ENCODE measurements around the gene GDAP2. TPM values are rescaled to one million over a fixed set of nuclear protein-coding genes. Genes with fewer than 3 reads are reported as not detected.
A peak's percentile ranks its signal among the peaks of the same experiment; 100 is the strongest.

Gene GDAP2
- total and polyA plus RNA-seq, 4 donors: 5.1 to 52.2 (median 17.2) TPM

DNA sequence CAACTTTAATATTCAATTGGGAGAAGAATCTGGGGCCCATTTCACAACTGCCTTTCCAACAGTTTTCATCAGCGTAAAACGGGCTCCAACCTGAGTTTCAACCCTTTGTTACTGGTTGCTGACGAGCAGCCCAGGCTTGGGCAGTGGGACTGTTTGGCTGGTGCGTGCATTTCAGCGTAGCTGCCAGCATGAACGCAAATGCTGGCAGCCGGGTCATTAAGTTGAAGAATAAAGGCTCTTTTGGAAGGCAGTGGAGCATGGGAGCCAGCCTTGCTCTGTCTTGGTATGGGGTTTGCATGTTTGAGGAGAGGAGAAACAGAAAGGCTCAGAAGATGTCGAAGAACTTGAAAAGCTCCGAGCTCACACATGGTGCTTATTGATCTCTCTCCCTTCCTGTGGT lies 40.8 kb upstream of the GDAP2 start:
- DNase-seq (no peak), ATAC-seq (ENCODE audit: insufficient read depth, low FRiP score) (no peak)
- Histone ChIP-seq H3K27me3 (ENCODE audit: control insufficient read depth in 3 of 3, insufficient read depth in 3 of 3, low read length in 2 of 3) (no peaks in the 10 kb centered on the region), H3K27ac (ENCODE audit: low read depth in 1 of 2, low read length in 1 of 2) (no peak overlapping the region), H3K4me3 (no peak overlapping the region), H3K9me3 (ENCODE audit: control insufficient read depth in 4 of 4, insufficient read depth in 3 of 4, low read length in 3 of 4) (no peaks in the 10 kb centered on the region), H3K4me1 (ENCODE audit: control insufficient read depth in 5 of 5, insufficient read depth in 5 of 5, low read length in 5 of 5) (peaks cover 0 to 6% (median 0%) of the 10 kb centered on the region in 5 donors), H3K9ac (ENCODE audit: insufficient read depth in 1 of 2, low read length in 2 of 2) (no peak overlapping the region), H3K36me3 (ENCODE audit: control insufficient read depth in 4 of 4, insufficient read depth in 4 of 4, low read length in 4 of 4) (no peaks in the 10 kb centered on the region)
- no peak for TF ChIP-seq CTCF (IDR thresholded peaks at IDR 0.05; ENCODE audit: control extremely low read depth, extremely low read depth)
- WGBS, 2 donors: 91 to 95% methylated on average over 9 of the region's 9 CpGs

GRCh38 chr1:117967881-117968280 lies 38.5 kb upstream of the GDAP2 start:
- DNase-seq (peak; percentile 24 to 83 (median 59)), ATAC-seq (ENCODE audit: insufficient read depth, low FRiP score) (no peak)
- WGBS, 2 donors: 3% methylated on average over 1 of the region's 1 CpG
- Histone ChIP-seq H3K4me3 (no peak overlapping the region), H3K4me1 (ENCODE audit: control insufficient read depth in 5 of 5, insufficient read depth in 5 of 5, low read length in 5 of 5) (peaks cover 0 to 6% (median 0%) of the 10 kb centered on the region in 5 donors), H3K27ac (ENCODE audit: low read depth in 1 of 2, low read length in 1 of 2) (no peak overlapping the region), H3K9me3 (ENCODE audit: control insufficient read depth in 4 of 4, insufficient read depth in 3 of 4, low read length in 3 of 4) (no peaks in the 10 kb centered on the region), H3K36me3 (ENCODE audit: control insufficient read depth in 4 of 4, insufficient read depth in 4 of 4, low read length in 4 of 4) (peaks cover 0 to 2% (median under 1%) of the 10 kb centered on the region in 4 donors), H3K27me3 (ENCODE audit: control insufficient read depth in 3 of 3, insufficient read depth in 3 of 3, low read length in 2 of 3) (no peaks in the 10 kb centered on the region), H3K9ac (ENCODE audit: insufficient read depth in 1 of 2, low read length in 2 of 2) (no peak overlapping the region)
- TF ChIP-seq CTCF (IDR thresholded peaks at IDR 0.05; ENCODE audit: control extremely low read depth, extremely low read depth): no peak

GRCh38 chr1:117967477-117967876 lies 38.1 kb upstream of the GDAP2 start:
- WGBS, 2 donors: 51 to 52% methylated on average over 4 of the region's 4 CpGs
- H3K27ac ChIP-seq (ENCODE audit: low read depth in 1 of 2, low read length in 1 of 2): no peak overlapping the region
- H3K27me3 ChIP-seq (ENCODE audit: control insufficient read depth in 3 of 3, insufficient read depth in 3 of 3, low read length in 2 of 3): no peaks in the 10 kb centered on the region
- no peak for TF ChIP-seq CTCF (IDR thresholded peaks at IDR 0.05; ENCODE audit: control extremely low read depth, extremely low read depth)
- DNase-seq: peak in 1 of 3 donors; percentile 41
- H3K9ac ChIP-seq (ENCODE audit: insufficient read depth in 1 of 2, low read length in 2 of 2): no peak overlapping the region
- ATAC-seq (ENCODE audit: insufficient read depth, low FRiP score): no peak
- peaks cover 0 to 6% (median 0%) of the 10 kb centered on the region in 5 donors for H3K4me1 ChIP-seq (ENCODE audit: control insufficient read depth in 5 of 5, insufficient read depth in 5 of 5, low read length in 5 of 5)
- H3K36me3 ChIP-seq (ENCODE audit: control insufficient read depth in 4 of 4, insufficient read depth in 4 of 4, low read length in 4 of 4): peaks cover 0 to 6% (median 2%) of the 10 kb centered on the region in 4 donors
- H3K4me3 ChIP-seq: no peak overlapping the region
- H3K9me3 ChIP-seq (ENCODE audit: control insufficient read depth in 4 of 4, insufficient read depth in 3 of 4, low read length in 3 of 4): no peaks in the 10 kb centered on the region
